CD14-positive monocyte (primary cell): ENCODE measurements around the gene IQGAP2. TPM values are rescaled to one million over a fixed set of nuclear protein-coding genes. Genes with fewer than 3 reads are reported as not detected.

Source experiments
- DNase-seq, 3 donors: peaks; one replicate each; pipeline ENCODE4 v3.0.0-alpha.2; 2011 to 2022
- H2AFZ ChIP-seq: 2 replicates; pipeline ENCODE4 v1.6.0; 2012; ENCODE audit warnings: mild to moderate bottlenecking, low read depth, low read length, inconsistent platforms; ENCODE audit not compliant: insufficient read depth, poor library complexity, severe bottlenecking
- H3K27ac ChIP-seq, 2 donors: 1 replicate in 1 of 2; 2 replicates in 1 of 2; pipeline ENCODE4 v1.5.1; 2012 to 2013; ENCODE audit warnings: low read length in 2 of 2, control low read depth in 1 of 2, inconsistent platforms in 1 of 2, low read depth in 1 of 2, mild to moderate bottlenecking in 1 of 2
- H3K27me3 ChIP-seq, 2 donors: one replicate each; pipeline versions ENCODE4 v1.6.0 to v1.6.1; 2011 to 2013; ENCODE audit warnings: low read length in 2 of 2; ENCODE audit not compliant: control insufficient read depth in 2 of 2, insufficient read depth in 2 of 2
- H3K36me3 ChIP-seq, 2 donors: replicated peaks in 1 of 2; 1 replicate in 1 of 2; 2 replicates in 1 of 2; pipeline versions ENCODE4 v1.5.1 to v1.6.1; 2012 to 2013; ENCODE audit warnings: low read length in 2 of 2, control low read depth in 1 of 2, inconsistent platforms in 1 of 2, mild to moderate bottlenecking in 1 of 2; ENCODE audit not compliant: insufficient read depth in 2 of 2, control insufficient read depth in 1 of 2
- H3K4me1 ChIP-seq, 2 donors: 1 replicate in 1 of 2; 2 replicates in 1 of 2; pipeline versions ENCODE4 v1.5.1 to v1.6.1; 2012 to 2013; ENCODE audit warnings: low read length in 2 of 2, control low read depth in 1 of 2, inconsistent platforms in 1 of 2, mild to moderate bottlenecking in 1 of 2, moderate library complexity in 1 of 2; ENCODE audit not compliant: insufficient read depth in 2 of 2, control insufficient read depth in 1 of 2
- H3K4me2 ChIP-seq: replicated peaks from 2 replicates; pipeline ENCODE3; 2012; ENCODE audit warnings: low read length, moderate library complexity, mild to moderate bottlenecking; ENCODE audit not compliant: poor library complexity, severe bottlenecking; ENCODE audit errors: extremely low read depth
- H3K4me3 ChIP-seq, 3 experiments: fragments of 200-600 bp in 1 of 3; sonication (generic) in 1 of 3; replicated peaks in 1 of 3; 1 replicate in 2 of 3; 2 replicates in 1 of 3; pipeline ENCODE4 v1.5.1; 2011 to 2013; ENCODE audit warnings: low read length in 3 of 3, mild to moderate bottlenecking in 3 of 3, control low read depth in 2 of 3, low read depth in 2 of 3, inconsistent platforms in 1 of 3, moderate library complexity in 1 of 3
- H3K79me2 ChIP-seq: 2 replicates; pipeline ENCODE4 v1.6.0; 2012; ENCODE audit warnings: mild to moderate bottlenecking, control low read depth, inconsistent platforms, low read length, moderate library complexity; ENCODE audit not compliant: insufficient read depth
- H3K9ac ChIP-seq: 2 replicates; pipeline ENCODE4 v1.6.0; 2017; ENCODE audit warnings: low read length, mild to moderate bottlenecking; ENCODE audit not compliant: insufficient read depth, poor library complexity, severe bottlenecking
- H3K9me3 ChIP-seq, 2 donors: replicated peaks in 1 of 2; 1 replicate in 1 of 2; 2 replicates in 1 of 2; pipeline versions ENCODE4 v1.5.1 to v1.6.1; 2012 to 2013; ENCODE audit warnings: low read length in 2 of 2, control low read depth in 1 of 2; ENCODE audit not compliant: control insufficient read depth in 1 of 2, insufficient read depth in 1 of 2
- H4K20me1 ChIP-seq: 2 replicates; pipeline ENCODE4 v1.6.0; 2012; ENCODE audit warnings: mild to moderate bottlenecking, low read length, control low read depth, moderate library complexity; ENCODE audit not compliant: insufficient read depth
- H3K27ac Mint-ChIP-seq, 7 donors: one replicate each; pipeline ENCODE4 v1.8.0; 2020; ENCODE audit warnings: mild to moderate bottlenecking in 7 of 7, mixed read lengths in 7 of 7, moderate library complexity in 6 of 7, inconsistent platforms in 2 of 7
- H3K27me3 Mint-ChIP-seq, 3 donors: one replicate each; pipeline ENCODE4 v1.8.0; 2021 to 2022; ENCODE audit warnings: low read depth in 3 of 3, mild to moderate bottlenecking in 3 of 3, mixed read lengths in 3 of 3, moderate library complexity in 3 of 3, inconsistent platforms in 1 of 3
- H3K36me3 Mint-ChIP-seq, 2 donors: one replicate each; pipeline ENCODE4 v1.8.0; 2020; ENCODE audit warnings: mixed read lengths in 2 of 2, inconsistent platforms in 1 of 2, mild to moderate bottlenecking in 1 of 2
- H3K4me1 Mint-ChIP-seq: one replicate; pipeline ENCODE4 v1.8.0; 2020; ENCODE audit warnings: mild to moderate bottlenecking, mixed read lengths
- H3K4me3 Mint-ChIP-seq, 2 donors: one replicate each; pipeline ENCODE4 v1.8.0; 2020; ENCODE audit warnings: mild to moderate bottlenecking in 2 of 2, mixed read lengths in 2 of 2, moderate library complexity in 1 of 2
- H3K9me3 Mint-ChIP-seq, 7 donors: one replicate each; pipeline ENCODE4 v1.8.0; 2020 to 2022; ENCODE audit warnings: mixed read lengths in 7 of 7, mild to moderate bottlenecking in 6 of 7, moderate library complexity in 6 of 7, inconsistent platforms in 2 of 7
- WGBS: methylation state at CpG from one replicate; pipeline ENCODE4 v1.1.5; 2013; ENCODE audit warnings: missing lambda C conversion rate; ENCODE audit not compliant: insufficient coverage; 5-methylcytosine and 5-hydroxymethylcytosine counted together
- intact Hi-C, 2 donors: fragments of 100-400 bp; cut with micrococcal nuclease; formaldehyde crosslinking; loops; one replicate each; pipeline versions ENCODE4 v1.15.0 to v1.15.1; 2023
- polyA plus RNA-seq, 3 donors: library from polyadenylated mRNA; depleted of rRNA in 1 of 3; unstranded in 2 of 3; stranded (reverse) in 1 of 3; fragments of 300-500 nt in 2 of 3; fragments of >200 nt in 1 of 3; fragmentation: Illumina TruSeq in 2 of 3; gene quantifications; 1 replicate in 2 of 3; 2 replicates in 1 of 3; pipeline ENCODE4 v1.2.3, GENCODE V29; 2012 to 2021
- TF ChIP-seq, protein P1 (sequence below): fragments of 200-600 bp; IDR thresholded peaks from one replicate; pipeline ENCODE4 v1.8.0; 2022; ENCODE audit warnings: antibody characterized with exemption, mild to moderate bottlenecking

IQGAP2 gene
- polyA plus RNA-seq, 3 donors = 21.4 to 50.9 (median 35.4) TPM

DNA sequence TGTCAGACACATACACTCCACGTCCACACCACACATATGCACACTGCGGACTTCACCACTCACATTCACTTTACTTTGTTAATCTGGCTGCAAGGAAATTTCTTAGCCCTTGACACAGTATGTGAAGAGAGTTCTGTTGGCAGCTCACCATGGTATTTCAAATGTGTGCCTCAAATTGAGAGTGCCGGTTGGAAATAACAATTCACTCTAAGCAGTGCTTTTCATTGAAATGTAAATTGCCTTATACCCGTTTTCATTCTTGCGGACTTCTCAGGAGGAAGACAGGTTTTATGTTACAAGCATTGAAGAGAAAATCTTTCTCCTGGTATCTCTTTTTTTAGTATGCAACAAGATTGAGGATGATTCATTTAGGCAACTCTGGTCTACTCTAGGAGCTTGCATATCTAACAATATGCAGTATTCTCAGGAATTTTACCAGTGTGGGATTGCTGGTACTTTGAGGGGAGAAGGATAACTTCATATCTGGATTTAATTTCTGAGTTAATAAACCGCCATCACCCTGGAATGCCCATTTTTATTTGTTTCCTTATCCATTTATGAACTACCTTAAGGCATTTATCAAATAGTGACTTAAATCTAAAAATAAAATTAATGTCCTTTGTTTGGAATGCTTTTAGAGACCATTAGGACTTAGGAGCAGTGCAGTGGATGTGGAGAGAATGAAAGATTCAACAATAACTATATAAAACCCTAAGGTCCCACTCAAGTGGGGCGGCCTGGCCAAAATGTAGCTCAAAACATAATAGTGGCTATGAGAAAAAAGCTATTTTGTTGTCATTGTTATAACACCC is 87.0 kb downstream of the IQGAP2 start:
- Mint-ChIP-seq H3K27ac (peak overlapping the region in 2 of 7 donors; percentile 64 to 74), H3K27me3 (peaks cover 0 to 2% (median 2%) of the 10 kb centered on the region in 3 donors), H3K36me3 (peaks cover 20 to 26% of the 10 kb centered on the region in 2 donors), H3K9me3 (no peaks in the 10 kb centered on the region), H3K4me1 (peaks cover 11% of the 10 kb centered on the region), H3K4me3 (no peak overlapping the region)
- intact Hi-C loops = no loop called here
- no CpG with 5 or more reads among the region's 7 CpGs for WGBS
- no peak for DNase-seq
- H3K9me3 ChIP-seq = no peaks in the 10 kb centered on the region
- H3K27me3 ChIP-seq = no peaks in the 10 kb centered on the region
- no peak overlapping the region for H2AFZ ChIP-seq
- H3K9ac ChIP-seq = no peak overlapping the region
- no peak overlapping the region for H3K27ac ChIP-seq
- H3K36me3 ChIP-seq = peaks cover 3 to 12% of the 10 kb centered on the region in 2 donors
- H3K4me1 ChIP-seq = no peaks in the 10 kb centered on the region
- no peak overlapping the region for H3K4me2 ChIP-seq
- peaks cover 98% of the 10 kb centered on the region for H4K20me1 ChIP-seq
- peaks cover 99% of the 10 kb centered on the region for H3K79me2 ChIP-seq
- H3K4me3 ChIP-seq = no peak overlapping the region
- TF ChIP-seq, protein P1, sequence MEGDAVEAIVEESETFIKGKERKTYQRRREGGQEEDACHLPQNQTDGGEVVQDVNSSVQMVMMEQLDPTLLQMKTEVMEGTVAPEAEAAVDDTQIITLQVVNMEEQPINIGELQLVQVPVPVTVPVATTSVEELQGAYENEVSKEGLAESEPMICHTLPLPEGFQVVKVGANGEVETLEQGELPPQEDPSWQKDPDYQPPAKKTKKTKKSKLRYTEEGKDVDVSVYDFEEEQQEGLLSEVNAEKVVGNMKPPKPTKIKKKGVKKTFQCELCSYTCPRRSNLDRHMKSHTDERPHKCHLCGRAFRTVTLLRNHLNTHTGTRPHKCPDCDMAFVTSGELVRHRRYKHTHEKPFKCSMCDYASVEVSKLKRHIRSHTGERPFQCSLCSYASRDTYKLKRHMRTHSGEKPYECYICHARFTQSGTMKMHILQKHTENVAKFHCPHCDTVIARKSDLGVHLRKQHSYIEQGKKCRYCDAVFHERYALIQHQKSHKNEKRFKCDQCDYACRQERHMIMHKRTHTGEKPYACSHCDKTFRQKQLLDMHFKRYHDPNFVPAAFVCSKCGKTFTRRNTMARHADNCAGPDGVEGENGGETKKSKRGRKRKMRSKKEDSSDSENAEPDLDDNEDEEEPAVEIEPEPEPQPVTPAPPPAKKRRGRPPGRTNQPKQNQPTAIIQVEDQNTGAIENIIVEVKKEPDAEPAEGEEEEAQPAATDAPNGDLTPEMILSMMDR = no peak

DNA sequence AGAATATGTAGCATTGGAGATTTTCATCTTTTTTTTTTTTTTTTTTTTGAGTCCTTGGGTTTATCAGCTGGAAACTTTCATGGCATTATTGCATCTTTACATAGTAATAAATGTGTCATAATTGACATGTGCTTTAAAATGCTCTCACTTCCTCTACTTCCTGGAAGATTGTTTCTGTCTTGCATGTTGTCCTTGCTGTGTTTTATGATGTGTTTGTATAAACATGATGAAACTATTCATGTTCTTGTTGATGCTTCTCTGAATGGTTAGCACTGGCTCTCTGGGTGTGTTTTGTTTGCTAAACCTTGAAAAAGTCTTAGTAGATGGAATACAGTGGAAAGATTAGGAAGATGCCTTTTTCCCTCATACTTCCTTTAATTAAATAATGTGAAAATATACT is 87.9 kb downstream of the IQGAP2 start:
- Histone ChIP-seq H3K27ac (peak overlapping the region in 1 of 2 donors; percentile 12), H3K27me3 (no peaks in the 10 kb centered on the region), H3K4me1 (peaks cover 4 to 7% of the 10 kb centered on the region in 2 donors), H3K4me3 (no peak overlapping the region), H3K9ac (no peak overlapping the region), H4K20me1 (peaks cover 98% of the 10 kb centered on the region), H3K9me3 (no peaks in the 10 kb centered on the region), H2AFZ (no peak overlapping the region), H3K36me3 (peaks cover 3 to 12% of the 10 kb centered on the region in 2 donors), H3K4me2 (no peak overlapping the region), H3K79me2 (peaks cover 99% of the 10 kb centered on the region)
- intact Hi-C loops = no loop called here
- no peak for DNase-seq
- H3K4me3 Mint-ChIP-seq = no peak overlapping the region
- H3K9me3 Mint-ChIP-seq = no peaks in the 10 kb centered on the region
- peaks cover 0 to 2% (median 2%) of the 10 kb centered on the region in 3 donors for H3K27me3 Mint-ChIP-seq
- peaks cover 20 to 26% of the 10 kb centered on the region in 2 donors for H3K36me3 Mint-ChIP-seq
- no peak overlapping the region for H3K27ac Mint-ChIP-seq
- TF ChIP-seq, protein P1 = no peak
- peaks cover 19% of the 10 kb centered on the region for H3K4me1 Mint-ChIP-seq
